Osteoblast (primary cell): ENCODE data around the gene MED28. TPM values are rescaled to one million over a fixed set of nuclear protein-coding genes. Genes with fewer than 3 reads are reported as not detected.
A peak's percentile ranks its signal among the peaks of the same experiment; 100 is the strongest.

Source experiments
- DNase-seq: peaks from one replicate; pipeline ENCODE4 v3.0.0; 2011; ENCODE audit warnings: low spot score, mixed read lengths; ENCODE audit not compliant: insufficient read length; ENCODE audit errors: missing footprints
- H2AFZ ChIP-seq: 2 replicates; pipeline ENCODE4 v1.6.0; 2011; ENCODE audit warnings: mild to moderate bottlenecking, low read length
- H3K27ac ChIP-seq: 2 replicates; pipeline ENCODE4 v1.5.1; 2011; ENCODE audit warnings: mild to moderate bottlenecking, low read depth, low read length, moderate library complexity
- H3K27me3 ChIP-seq: 2 replicates; pipeline ENCODE4 v1.6.0; 2012; ENCODE audit warnings: mild to moderate bottlenecking, control low read depth, inconsistent platforms, low read length, moderate library complexity; ENCODE audit not compliant: insufficient read depth
- H3K36me3 ChIP-seq: 2 replicates; pipeline ENCODE4 v1.5.1; 2011; ENCODE audit warnings: mild to moderate bottlenecking, low read length, control low read depth, moderate library complexity; ENCODE audit not compliant: insufficient read depth
- H3K4me1 ChIP-seq: 2 replicates; pipeline ENCODE4 v1.5.1; 2011; ENCODE audit warnings: mild to moderate bottlenecking, low read length, control low read depth, moderate library complexity; ENCODE audit not compliant: insufficient read depth
- H3K4me2 ChIP-seq: 2 replicates; pipeline ENCODE4 v1.6.0; 2011; ENCODE audit warnings: mild to moderate bottlenecking, low read length; ENCODE audit not compliant: insufficient read depth
- H3K4me3 ChIP-seq: fragments of 200-600 bp; sonication (generic); 3 replicates; pipeline ENCODE4 v1.5.1; 2012; ENCODE audit warnings: mild to moderate bottlenecking, low read length, inconsistent platforms; ENCODE audit not compliant: insufficient read depth
- H3K79me2 ChIP-seq: 2 replicates; pipeline ENCODE4 v1.6.0; 2012; ENCODE audit warnings: mild to moderate bottlenecking, low read length, control low read depth, inconsistent platforms; ENCODE audit not compliant: insufficient read depth
- H3K9me3 ChIP-seq: 2 replicates; pipeline ENCODE4 v1.5.1; 2011; ENCODE audit warnings: low read depth, low read length, control low read depth
- H4K20me1 ChIP-seq: 2 replicates; pipeline ENCODE4 v1.6.0; 2012; ENCODE audit warnings: mild to moderate bottlenecking, low read length, control low read depth; ENCODE audit not compliant: insufficient read depth
- total RNA-seq: library from RNA; depleted of rRNA; stranded (reverse); fragments of >200 nt; gene quantifications from 2 replicates; pipeline ENCODE4 v1.2.3, GENCODE V29; 2012
- TF ChIP-seq, protein P1 (sequence below): IDR thresholded peaks from 2 replicates; pipeline ENCODE4 v1.5.1; 2011; ENCODE audit warnings: mild to moderate bottlenecking, low read depth, low read length, moderate library complexity; ENCODE audit errors: extremely low read depth

The MED28 gene
- total RNA-seq, 1 donor: 10.9 TPM

- TF ChIP-seq, protein P1, sequence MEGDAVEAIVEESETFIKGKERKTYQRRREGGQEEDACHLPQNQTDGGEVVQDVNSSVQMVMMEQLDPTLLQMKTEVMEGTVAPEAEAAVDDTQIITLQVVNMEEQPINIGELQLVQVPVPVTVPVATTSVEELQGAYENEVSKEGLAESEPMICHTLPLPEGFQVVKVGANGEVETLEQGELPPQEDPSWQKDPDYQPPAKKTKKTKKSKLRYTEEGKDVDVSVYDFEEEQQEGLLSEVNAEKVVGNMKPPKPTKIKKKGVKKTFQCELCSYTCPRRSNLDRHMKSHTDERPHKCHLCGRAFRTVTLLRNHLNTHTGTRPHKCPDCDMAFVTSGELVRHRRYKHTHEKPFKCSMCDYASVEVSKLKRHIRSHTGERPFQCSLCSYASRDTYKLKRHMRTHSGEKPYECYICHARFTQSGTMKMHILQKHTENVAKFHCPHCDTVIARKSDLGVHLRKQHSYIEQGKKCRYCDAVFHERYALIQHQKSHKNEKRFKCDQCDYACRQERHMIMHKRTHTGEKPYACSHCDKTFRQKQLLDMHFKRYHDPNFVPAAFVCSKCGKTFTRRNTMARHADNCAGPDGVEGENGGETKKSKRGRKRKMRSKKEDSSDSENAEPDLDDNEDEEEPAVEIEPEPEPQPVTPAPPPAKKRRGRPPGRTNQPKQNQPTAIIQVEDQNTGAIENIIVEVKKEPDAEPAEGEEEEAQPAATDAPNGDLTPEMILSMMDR: no peak
- Histone ChIP-seq H3K4me3 (no peak overlapping the region), H3K4me2 (no peak overlapping the region), H3K9me3 (no peaks in the 10 kb centered on the region), H3K4me1 (no peaks in the 10 kb centered on the region), H4K20me1 (peaks cover 10% of the 10 kb centered on the region), H3K36me3 (peaks cover 52% of the 10 kb centered on the region), H2AFZ (no peak overlapping the region), H3K27me3 (no peaks in the 10 kb centered on the region), H3K27ac (no peak overlapping the region), H3K79me2 (peaks cover 10% of the 10 kb centered on the region)
- peak; percentile 31 for DNase-seq
Measured at GRCh38 chr4:17633600-17633999, 19.2 kb downstream of the MED28 start.

GRCh38 chr4:17635056-17635455, 20.6 kb downstream of the MED28 start:
- TF ChIP-seq, protein P1: no peak
- Histone ChIP-seq H3K4me2 (no peak overlapping the region), H3K36me3 (peaks cover 42% of the 10 kb centered on the region), H3K9me3 (no peaks in the 10 kb centered on the region), H3K4me1 (no peaks in the 10 kb centered on the region), H3K27me3 (no peaks in the 10 kb centered on the region), H2AFZ (no peak overlapping the region), H3K27ac (no peak overlapping the region), H4K20me1 (peaks cover 8% of the 10 kb centered on the region), H3K79me2 (peaks cover under 1% of the 10 kb centered on the region), H3K4me3 (no peak overlapping the region)
- DNase-seq: peak; percentile 85

- TF ChIP-seq, protein P1: no peak
- no peak overlapping the region for H2AFZ ChIP-seq
- H3K4me3 ChIP-seq: no peak overlapping the region
- no peak overlapping the region for H3K4me2 ChIP-seq
- no peak overlapping the region for H3K27ac ChIP-seq
- peaks cover 38% of the 10 kb centered on the region for H3K36me3 ChIP-seq
- no peaks in the 10 kb centered on the region for H3K27me3 ChIP-seq
- no peak for DNase-seq
- peaks cover 8% of the 10 kb centered on the region for H4K20me1 ChIP-seq
- H3K79me2 ChIP-seq: no peaks in the 10 kb centered on the region
- H3K4me1 ChIP-seq: no peaks in the 10 kb centered on the region
- no peaks in the 10 kb centered on the region for H3K9me3 ChIP-seq
Measured at GRCh38 chr4:17636341-17636695, 21.9 kb downstream of the MED28 start.

- H3K27me3 ChIP-seq: no peaks in the 10 kb centered on the region
- H3K79me2 ChIP-seq: no peaks in the 10 kb centered on the region
- no peak overlapping the region for H3K4me3 ChIP-seq
- no peaks in the 10 kb centered on the region for H3K9me3 ChIP-seq
- H3K4me1 ChIP-seq: no peaks in the 10 kb centered on the region
- H3K4me2 ChIP-seq: no peak overlapping the region
- peaks cover 31% of the 10 kb centered on the region for H3K36me3 ChIP-seq
- TF ChIP-seq, protein P1: peak; percentile 84
- no peak overlapping the region for H2AFZ ChIP-seq
- no peak overlapping the region for H3K27ac ChIP-seq
- peak; percentile 97 for DNase-seq
- peaks cover 4% of the 10 kb centered on the region for H4K20me1 ChIP-seq
Measured at GRCh38 chr4:17636696-17637622, 22.5 kb downstream of the MED28 start.
